ENCODE data around the gene GRWD1. TPM values are rescaled to one million over a fixed set of nuclear protein-coding genes. Genes with fewer than 3 reads are reported as not detected.

GRWD1 gene
- total and polyA plus RNA-seq, 2 of the 13 experiments (the other 11 are each of a cell fraction or from before 2014, with no cell fraction given) = 10.8 to 46.6 TPM

DNA sequence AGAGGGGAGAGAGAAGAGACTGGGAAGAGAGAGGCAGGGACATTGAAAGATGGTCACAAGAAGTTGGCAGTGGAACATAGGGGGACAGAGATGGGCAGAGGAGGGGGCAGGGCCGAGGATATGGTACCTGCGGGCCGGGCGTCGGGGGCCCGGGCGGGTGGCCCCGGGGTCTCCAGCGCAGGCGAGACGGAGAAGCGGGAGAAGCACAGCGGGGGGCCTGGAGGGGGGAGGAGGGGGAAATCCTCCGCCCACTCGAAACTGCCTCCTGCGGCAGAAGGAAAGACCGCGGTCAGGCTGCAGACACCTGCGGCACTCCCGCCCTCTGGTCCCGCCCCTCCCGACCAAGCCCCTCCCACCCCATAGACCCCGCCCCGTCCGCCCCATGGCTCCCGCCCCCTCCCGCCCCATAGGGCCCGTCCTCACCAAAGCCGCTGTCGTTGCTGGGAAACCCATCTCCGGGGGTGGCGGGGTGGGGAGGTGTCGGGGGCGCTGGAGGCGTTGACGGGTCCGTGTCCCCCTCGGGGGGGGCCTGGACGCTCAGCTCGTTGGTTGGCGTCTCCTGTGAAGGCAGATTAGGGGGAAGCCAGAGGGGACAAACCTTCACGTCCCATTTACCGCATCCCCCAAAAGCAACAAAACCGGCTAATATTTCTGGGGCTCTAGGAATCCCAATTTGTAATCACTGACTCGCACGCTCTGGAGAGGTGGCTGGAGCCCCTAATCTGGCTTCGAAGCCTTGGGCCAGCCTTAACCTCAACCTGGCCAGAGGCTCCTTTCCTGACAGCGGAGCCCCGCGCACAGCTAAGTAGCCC, 45.4 kb downstream of the GRWD1 start (continued):
- TF ChIP-seq ZNF318 (CRISPR knock-in tag; IDR thresholded peaks at IDR 0.05) (no peak), SIN3B (IDR thresholded peaks at IDR 0.05; ENCODE audit: low read length) (no peak), TRIM24 (CRISPR knock-in tag; IDR thresholded peaks at IDR 0.05) (no peak), AGO1 (IDR thresholded peaks at IDR 0.05; ENCODE audit: low read depth, low read length, poor library complexity, severe bottlenecking) (no peak)
- TF ChIP-seq, protein P1, sequence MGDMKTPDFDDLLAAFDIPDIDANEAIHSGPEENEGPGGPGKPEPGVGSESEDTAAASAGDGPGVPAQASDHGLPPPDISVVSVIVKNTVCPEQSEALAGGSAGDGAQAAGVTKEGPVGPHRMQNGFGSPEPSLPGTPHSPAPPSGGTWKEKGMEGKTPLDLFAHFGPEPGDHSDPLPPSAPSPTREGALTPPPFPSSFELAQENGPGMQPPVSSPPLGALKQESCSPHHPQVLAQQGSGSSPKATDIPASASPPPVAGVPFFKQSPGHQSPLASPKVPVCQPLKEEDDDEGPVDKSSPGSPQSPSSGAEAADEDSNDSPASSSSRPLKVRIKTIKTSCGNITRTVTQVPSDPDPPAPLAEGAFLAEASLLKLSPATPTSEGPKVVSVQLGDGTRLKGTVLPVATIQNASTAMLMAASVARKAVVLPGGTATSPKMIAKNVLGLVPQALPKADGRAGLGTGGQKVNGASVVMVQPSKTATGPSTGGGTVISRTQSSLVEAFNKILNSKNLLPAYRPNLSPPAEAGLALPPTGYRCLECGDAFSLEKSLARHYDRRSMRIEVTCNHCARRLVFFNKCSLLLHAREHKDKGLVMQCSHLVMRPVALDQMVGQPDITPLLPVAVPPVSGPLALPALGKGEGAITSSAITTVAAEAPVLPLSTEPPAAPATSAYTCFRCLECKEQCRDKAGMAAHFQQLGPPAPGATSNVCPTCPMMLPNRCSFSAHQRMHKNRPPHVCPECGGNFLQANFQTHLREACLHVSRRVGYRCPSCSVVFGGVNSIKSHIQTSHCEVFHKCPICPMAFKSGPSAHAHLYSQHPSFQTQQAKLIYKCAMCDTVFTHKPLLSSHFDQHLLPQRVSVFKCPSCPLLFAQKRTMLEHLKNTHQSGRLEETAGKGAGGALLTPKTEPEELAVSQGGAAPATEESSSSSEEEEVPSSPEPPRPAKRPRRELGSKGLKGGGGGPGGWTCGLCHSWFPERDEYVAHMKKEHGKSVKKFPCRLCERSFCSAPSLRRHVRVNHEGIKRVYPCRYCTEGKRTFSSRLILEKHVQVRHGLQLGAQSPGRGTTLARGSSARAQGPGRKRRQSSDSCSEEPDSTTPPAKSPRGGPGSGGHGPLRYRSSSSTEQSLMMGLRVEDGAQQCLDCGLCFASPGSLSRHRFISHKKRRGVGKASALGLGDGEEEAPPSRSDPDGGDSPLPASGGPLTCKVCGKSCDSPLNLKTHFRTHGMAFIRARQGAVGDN (CRISPR knock-in tag; IDR thresholded peaks at IDR 0.05) = no peak
- TF ChIP-seq, protein P2, sequence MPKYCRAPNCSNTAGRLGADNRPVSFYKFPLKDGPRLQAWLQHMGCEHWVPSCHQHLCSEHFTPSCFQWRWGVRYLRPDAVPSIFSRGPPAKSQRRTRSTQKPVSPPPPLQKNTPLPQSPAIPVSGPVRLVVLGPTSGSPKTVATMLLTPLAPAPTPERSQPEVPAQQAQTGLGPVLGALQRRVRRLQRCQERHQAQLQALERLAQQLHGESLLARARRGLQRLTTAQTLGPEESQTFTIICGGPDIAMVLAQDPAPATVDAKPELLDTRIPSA (CRISPR knock-in tag; IDR thresholded peaks at IDR 0.05; ENCODE audit: borderline replicate concordance) = no peak

Data from HepG2 (cell line).